Measurements from ENCODE around the gene MRRF.
A peak's percentile ranks its signal among the peaks of the same experiment; 100 is the strongest.
"Not testable (repeated sequence)": the region's sequence is repeated elsewhere in the genome, so short reads cannot be mapped to it uniquely, and the experiment has no call there.

The MRRF gene

GRCh38 chr9:122277285-122277897, 12.7 kb downstream of the MRRF start:
- no peak for DNase-seq

- no peak for DNase-seq
Observed at GRCh38 chr9:122281368-122281767, 16.7 kb downstream of the MRRF start.

- no peak for DNase-seq
Observed at GRCh38 chr9:122286764-122287163, 22.1 kb downstream of the MRRF start.

GRCh38 chr9:122287214-122287720, 22.6 kb downstream of the MRRF start:
- DNase-seq = no peak

GRCh38 chr9:122291458-122291857, 26.8 kb downstream of the MRRF start:
- DNase-seq = no peak

- DNase-seq = no peak
Observed at GRCh38 chr9:122294531-122294930, 29.8 kb downstream of the MRRF start.

GRCh38 chr9:122297512-122297911, 32.8 kb downstream of the MRRF start:
- DNase-seq = no peak

- no peak for DNase-seq
Observed at GRCh38 chr9:122302237-122303093, 37.8 kb downstream of the MRRF start.

GRCh38 chr9:122307061-122307460, 42.4 kb downstream of the MRRF start:
- no peak for DNase-seq

- DNase-seq = peak; percentile 10
Observed at GRCh38 chr9:122307925-122308324, 43.2 kb downstream of the MRRF start.

GRCh38 chr9:122309861-122310260, 45.2 kb downstream of the MRRF start:
- DNase-seq = no peak

GRCh38 chr9:122314165-122314564, 49.5 kb downstream of the MRRF start:
- DNase-seq = no peak

- no peak for DNase-seq
Observed at GRCh38 chr9:122315534-122315933, 50.9 kb downstream of the MRRF start.

GRCh38 chr9:122318284-122318683, 53.6 kb downstream of the MRRF start:
- no peak for DNase-seq

GRCh38 chr9:122320413-122320881, 55.8 kb downstream of the MRRF start:
- DNase-seq = no peak

GRCh38 chr9:122322553-122322952, 57.9 kb downstream of the MRRF start:
- no peak for DNase-seq

- DNase-seq = not testable (repeated sequence)
Observed at GRCh38 chr9:122324665-122325064, 60.0 kb downstream of the MRRF start.

- no peak for DNase-seq
Observed at GRCh38 chr9:122325124-122325523, 60.4 kb downstream of the MRRF start.

- DNase-seq = no peak
Observed at GRCh38 chr9:122327175-122327574, 62.5 kb downstream of the MRRF start.

GRCh38 chr9:122329597-122329996, 64.9 kb downstream of the MRRF start:
- DNase-seq = no peak

- DNase-seq = not testable (repeated sequence)
Observed at GRCh38 chr9:122330466-122330865, 65.8 kb downstream of the MRRF start.

GRCh38 chr9:122331523-122331927, 66.8 kb downstream of the MRRF start:
- DNase-seq = no peak

- DNase-seq = no peak
Observed at GRCh38 chr9:122332083-122332482, 67.4 kb downstream of the MRRF start.

GRCh38 chr9:122332644-122333043, 68.0 kb downstream of the MRRF start:
- DNase-seq = no peak
